ENCODE results near the gene SLC28A1. TPM values are rescaled to one million over a fixed set of nuclear protein-coding genes. Genes with fewer than 3 reads are reported as not detected.

The SLC28A1 gene
- total and polyA plus RNA-seq, 11 donors: 0.14 to 2.9 (median 0.74) TPM; not detected in 1

DNA sequence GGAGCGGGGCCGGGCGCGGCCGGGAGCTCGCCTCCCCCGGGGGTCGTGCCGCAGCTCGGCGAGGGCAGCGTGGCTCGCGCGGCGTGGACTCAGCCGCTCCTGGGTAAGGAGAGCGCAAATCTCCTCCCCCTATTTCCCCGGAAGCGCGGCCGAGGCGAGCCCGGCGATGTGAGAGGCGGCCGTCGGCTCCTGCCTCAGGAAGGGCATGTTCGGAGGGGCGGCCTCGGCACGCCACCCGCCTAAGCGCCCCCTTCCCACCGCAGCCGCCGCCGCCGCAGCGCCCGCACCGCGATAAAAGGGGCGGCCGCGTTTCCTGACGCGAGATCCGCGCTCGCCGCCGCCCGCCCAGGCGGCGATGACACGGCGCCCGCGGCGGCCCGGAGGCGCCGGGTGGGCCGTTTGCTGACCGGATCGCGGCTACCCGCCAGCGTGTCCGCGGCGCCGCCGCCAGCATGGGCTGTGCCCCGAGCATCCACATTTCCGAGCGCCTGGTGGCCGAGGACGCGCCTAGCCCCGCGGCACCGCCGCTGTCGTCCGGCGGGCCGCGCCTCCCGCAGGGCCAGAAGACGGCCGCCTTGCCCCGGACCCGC lies 97.3 kb downstream of the SLC28A1 start, which contains the start of gene PDE8A:
PDE8A (plus strand) TSS at position 146 of the 590 bp plus-strand sequence; CDS start at position 453, 307 bp downstream.
- Histone ChIP-seq H3K9me3 (no peaks in the 10 kb centered on the region), H3K27ac (peak within 1 kb of the TSS; percentile 84 to 98 (median 95)), H3K36me3 (no peaks in the 10 kb centered on the region), H3K4me1 (peaks cover 0 to 50% (median 31%) of the 10 kb centered on the region in 12 donors), H3K27me3 (no peaks in the 10 kb centered on the region), H3K4me3 (peak within 1 kb of the TSS; percentile 64 to 96 (median 84))
- DNase-seq: peak; percentile 23 to 87 (median 35)
- peak in 1 of 4 donors; percentile 0 for ATAC-seq
- intact Hi-C loops (cut with DNase I): loop anchor here in 7 of 10 donors (2.0 to 5.0 kb wide), 4 partner anchors 40 to 63 kb away; no protein-coding TSS in a partner anchor
- TF ChIP-seq CTCF (IDR thresholded peaks at IDR 0.05): peak in 1 of 12 donors; percentile 24
- TF ChIP-seq POLR2A (IDR thresholded peaks at IDR 0.05): no peak
- 0% methylated on average over 17 to 95 of the region's 95 CpGs; no CpG with 5 or more reads in 1 of the 4 donors for WGBS, 4 donors

- peak overlapping the region; percentile 84 to 98 (median 95) for H3K27ac ChIP-seq
- intact Hi-C loops (cut with DNase I): loop anchor here in 6 of 10 donors (2.0 to 5.0 kb wide), 4 partner anchors 40 to 62 kb away; no protein-coding TSS in a partner anchor
- TF ChIP-seq CTCF (IDR thresholded peaks at IDR 0.05): peak in 1 of 12 donors; percentile 8
- TF ChIP-seq POLR2A (IDR thresholded peaks at IDR 0.05): no peak
- DNase-seq (peak; percentile 40 to 66 (median 59)), ATAC-seq (no peak)
- H3K4me3 ChIP-seq: peak overlapping the region; percentile 64 to 96 (median 84)
- no peaks in the 10 kb centered on the region for H3K27me3 ChIP-seq
- no peaks in the 10 kb centered on the region for H3K36me3 ChIP-seq
- WGBS, 4 donors: 4 to 26% (median 9%) methylated on average over 19 to 46 of the region's 46 CpGs
- peaks cover 0 to 53% (median 34%) of the 10 kb centered on the region in 12 donors for H3K4me1 ChIP-seq
- H3K9me3 ChIP-seq: no peaks in the 10 kb centered on the region
Measured at GRCh38 chr15:84982301-84982920, 97.9 kb downstream of the SLC28A1 start.

DNA sequence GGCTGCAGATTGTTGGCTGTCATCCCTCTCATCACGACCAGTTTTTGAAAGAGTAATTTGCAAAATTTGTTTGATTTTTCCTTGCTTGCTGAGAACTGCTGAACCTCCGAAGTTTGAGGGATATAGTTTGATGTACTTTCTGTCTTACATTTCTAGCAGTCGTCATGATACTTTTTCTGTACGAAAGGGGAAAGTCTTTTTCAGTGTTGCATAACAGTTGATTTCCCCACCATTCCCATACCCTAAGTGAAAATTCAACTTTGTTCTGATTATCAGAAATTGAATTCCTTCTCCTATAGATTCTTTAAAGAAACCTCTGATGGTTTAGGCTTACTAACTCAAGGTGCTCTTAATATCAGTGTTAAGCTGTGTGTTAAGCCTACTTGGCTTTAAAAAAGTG lies 98.8 kb downstream of the SLC28A1 start:
- intact Hi-C loops (cut with DNase I): loop anchor here in 6 of 10 donors (2.0 to 5.0 kb wide), 4 partner anchors 39 to 62 kb away; no protein-coding TSS in a partner anchor
- Histone ChIP-seq H3K4me1 (peaks cover 3 to 62% (median 36%) of the 10 kb centered on the region in 12 donors), H3K4me3 (peak overlapping the region; percentile 64 to 96 (median 84)), H3K36me3 (no peaks in the 10 kb centered on the region), H3K27me3 (no peaks in the 10 kb centered on the region), H3K9me3 (no peaks in the 10 kb centered on the region), H3K27ac (peak overlapping the region in 10 of 12 donors; percentile 93 to 98 (median 95))
- no peak for DNase-seq
- ATAC-seq: no peak
- TF ChIP-seq POLR2A (IDR thresholded peaks at IDR 0.05): no peak
- no peak for TF ChIP-seq CTCF (IDR thresholded peaks at IDR 0.05)
- 28 to 53% (median 30%) methylated on average over 4 of the region's 4 CpGs for WGBS, 4 donors

DNA sequence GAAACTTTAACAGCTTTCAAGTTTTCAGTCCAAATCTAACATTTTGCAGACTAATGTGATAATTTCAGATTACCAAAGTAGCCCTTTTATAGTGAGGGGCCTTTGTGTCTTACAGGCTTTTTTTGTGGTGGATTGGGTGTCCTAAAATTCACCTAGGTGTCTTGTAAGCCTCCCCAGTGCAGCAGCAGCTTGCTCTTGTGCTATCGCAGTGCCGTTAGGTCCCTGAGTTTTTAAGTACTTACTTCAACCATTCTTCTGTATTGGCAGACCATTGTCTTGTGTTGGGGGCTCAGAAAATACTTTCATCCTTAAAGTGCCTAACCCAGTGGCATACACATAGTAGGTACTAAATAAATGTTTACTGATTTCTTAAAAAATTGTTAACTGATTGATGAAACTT lies 99.2 kb downstream of the SLC28A1 start:
- Histone ChIP-seq H3K4me3 (peak overlapping the region in 10 of 12 donors; percentile 64 to 95 (median 80)), H3K9me3 (no peaks in the 10 kb centered on the region), H3K4me1 (peaks cover 3 to 66% (median 38%) of the 10 kb centered on the region in 12 donors), H3K27ac (peak overlapping the region in 5 of 12 donors; percentile 93 to 97 (median 96)), H3K27me3 (no peaks in the 10 kb centered on the region), H3K36me3 (no peaks in the 10 kb centered on the region)
- DNase-seq (no peak), ATAC-seq (no peak)
- TF ChIP-seq POLR2A (IDR thresholded peaks at IDR 0.05): no peak
- intact Hi-C loops (cut with DNase I): loop anchor here in 6 of 10 donors (2.0 to 5.0 kb wide), 4 partner anchors 39 to 61 kb away; no protein-coding TSS in a partner anchor
- WGBS, 4 donors: 30 to 51% (median 39%) methylated on average over 2 of the region's 2 CpGs
